Stimulated activated CD4-positive, alpha-beta T cell treated with anti-CD3 and anti-CD28 coated beads, Interleukin-15, amount 100 ng/mL, for 24 hours (primary cell): ENCODE results near the gene RGS3.
A peak's percentile ranks its signal among the peaks of the same experiment; 100 is the strongest.
"Not testable (repeated sequence)": the region's sequence is repeated elsewhere in the genome, so short reads cannot be mapped to it uniquely, and the experiment has no call there.

Experiments
- DNase-seq: peaks from one replicate; pipeline ENCODE4 v3.0.0-alpha.2; 2020

Gene RGS3

GRCh38 chr9:113467183-113467582 lies 3.7 kb downstream of the RGS3 start:
- DNase-seq: no peak

DNA sequence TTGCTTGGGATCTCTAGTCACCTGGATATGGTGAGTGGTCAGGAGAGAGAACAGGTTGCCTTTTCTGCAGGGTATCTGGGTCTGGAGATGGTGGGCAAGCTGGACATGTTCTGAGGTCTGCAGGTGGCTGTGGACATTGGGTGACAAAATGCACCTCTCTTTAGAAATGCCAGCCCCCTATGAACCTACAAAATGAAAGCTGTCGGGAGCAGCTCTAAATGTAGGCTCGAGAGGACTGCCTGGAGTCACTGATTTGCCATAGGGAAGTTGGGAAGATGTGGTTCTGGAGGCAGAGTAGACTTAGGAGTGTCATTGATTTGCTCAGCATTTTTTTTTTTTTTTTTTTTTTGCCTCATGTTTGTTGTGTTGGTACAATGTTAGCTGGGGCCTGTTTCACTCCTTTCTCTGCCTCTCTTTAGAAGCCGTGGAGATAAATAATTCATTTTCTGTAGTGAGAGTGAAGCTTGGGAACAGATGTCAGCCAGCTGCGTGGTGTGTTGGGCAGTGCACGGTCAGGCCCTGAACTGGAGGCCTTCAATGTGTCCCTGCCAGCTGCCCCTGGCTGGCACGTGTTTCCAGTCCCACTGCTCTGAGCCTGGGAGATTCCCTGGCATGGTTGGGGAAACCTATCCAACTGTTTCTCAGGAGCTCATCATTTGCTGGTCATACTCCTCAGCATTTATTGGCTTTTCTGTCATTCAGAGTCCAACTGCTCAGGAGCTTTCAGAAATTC lies 5.4 kb downstream of the RGS3 start:
- no peak for DNase-seq

DNA sequence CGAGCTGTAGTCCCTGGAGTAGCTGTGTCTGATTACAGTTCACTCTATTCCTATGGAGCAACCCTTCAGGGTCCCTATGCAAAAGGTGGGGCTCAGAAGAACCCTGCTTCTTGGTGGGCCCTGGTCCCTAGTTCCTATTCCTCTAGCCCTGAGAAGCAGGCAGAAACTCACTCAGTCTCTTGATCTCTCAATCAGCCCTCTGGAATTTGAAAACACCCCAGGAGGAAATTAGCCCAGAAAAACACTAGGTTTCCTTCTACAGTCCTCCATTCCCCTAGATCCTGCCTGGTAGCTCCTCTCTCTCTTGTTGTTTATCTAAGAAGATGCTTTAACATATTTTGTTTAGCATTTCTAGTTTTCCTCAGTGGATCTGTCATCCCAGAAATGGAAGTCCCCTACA lies 7.6 kb downstream of the RGS3 start:
- no peak for DNase-seq

GRCh38 chr9:113471566-113471965 lies 8.0 kb downstream of the RGS3 start:
- DNase-seq: no peak

DNA sequence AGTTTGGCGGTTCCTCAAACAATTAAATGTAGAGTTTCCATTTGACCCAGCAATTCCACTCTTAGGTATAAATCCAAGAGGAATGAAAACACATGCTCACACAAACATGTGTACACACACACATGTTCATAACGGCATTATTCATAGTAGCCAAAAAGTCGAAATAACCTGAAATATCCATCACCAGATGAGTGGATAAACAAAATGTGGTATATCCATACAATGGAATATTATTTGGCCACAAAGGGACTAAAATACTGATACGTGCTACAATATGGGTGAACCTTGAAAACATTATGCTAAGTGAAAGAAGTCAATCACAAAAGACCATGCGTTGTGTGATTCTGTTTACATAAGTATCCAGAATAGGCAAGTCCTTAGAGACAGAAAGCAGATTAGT lies 8.7 kb downstream of the RGS3 start:
- no peak for DNase-seq

- DNase-seq: no peak
Observed at GRCh38 chr9:113474360-113475028, 11.0 kb downstream of the RGS3 start.

DNA sequence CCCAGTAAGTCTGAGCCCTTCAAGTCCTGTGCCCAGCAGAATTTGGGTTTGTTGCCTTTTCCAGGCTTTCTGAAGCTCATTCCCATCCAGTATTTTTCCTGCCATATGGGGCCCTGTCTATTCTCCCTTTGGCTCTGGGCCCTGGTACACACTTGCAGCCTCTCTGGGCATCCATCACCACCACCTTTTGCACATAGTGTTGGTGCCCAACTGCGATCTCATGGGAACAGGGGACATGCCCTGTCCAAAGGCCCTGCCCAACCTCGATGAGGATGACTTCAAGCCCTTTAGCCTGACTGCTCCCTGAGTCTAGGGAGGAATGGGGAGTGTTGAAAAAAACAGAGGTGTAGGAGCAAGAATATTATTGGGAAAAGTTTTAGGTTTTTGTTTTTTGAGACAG lies 11.5 kb downstream of the RGS3 start:
- no peak for DNase-seq

DNA sequence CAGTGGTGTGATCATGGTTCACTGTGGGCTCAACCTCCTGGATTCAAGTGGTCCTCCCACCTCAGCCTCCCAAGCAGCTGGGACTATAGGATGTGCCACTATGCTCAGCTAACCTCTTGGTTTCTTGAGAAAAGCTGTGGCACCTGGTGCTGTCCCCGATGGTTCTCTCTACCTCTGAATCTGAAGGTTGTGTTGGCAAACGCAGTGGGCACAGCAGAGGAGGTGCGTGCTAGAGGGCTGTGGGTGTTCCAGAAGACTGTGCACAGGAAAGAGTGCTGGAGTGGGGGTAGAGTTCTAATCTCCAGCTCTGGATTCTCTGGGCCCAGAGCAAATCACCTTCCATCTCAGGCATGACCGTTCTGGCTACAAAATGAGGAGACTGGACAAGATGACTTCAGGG lies 12.5 kb downstream of the RGS3 start:
- no peak for DNase-seq

DNA sequence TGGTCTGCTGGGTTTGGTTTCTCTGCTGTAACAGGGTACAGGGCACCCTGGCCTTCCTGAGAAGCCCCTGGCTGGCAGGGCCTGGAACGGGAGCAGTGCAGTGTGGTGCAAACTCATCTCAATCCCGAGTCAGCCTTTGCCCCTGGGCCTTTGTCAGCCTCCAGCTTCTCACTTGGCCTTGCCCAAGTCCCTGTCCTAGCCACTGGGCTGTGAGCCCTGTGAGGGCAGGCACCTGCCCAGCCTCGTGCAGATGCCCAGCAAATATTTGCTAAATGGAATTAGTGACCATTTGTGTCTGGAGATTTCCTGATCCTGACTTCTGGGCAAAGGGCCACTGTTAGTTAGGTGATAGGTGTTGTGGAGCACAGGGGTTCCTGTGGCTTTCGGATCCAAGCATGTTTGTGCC lies 13.0 kb downstream of the RGS3 start:
- no peak for DNase-seq

DNA sequence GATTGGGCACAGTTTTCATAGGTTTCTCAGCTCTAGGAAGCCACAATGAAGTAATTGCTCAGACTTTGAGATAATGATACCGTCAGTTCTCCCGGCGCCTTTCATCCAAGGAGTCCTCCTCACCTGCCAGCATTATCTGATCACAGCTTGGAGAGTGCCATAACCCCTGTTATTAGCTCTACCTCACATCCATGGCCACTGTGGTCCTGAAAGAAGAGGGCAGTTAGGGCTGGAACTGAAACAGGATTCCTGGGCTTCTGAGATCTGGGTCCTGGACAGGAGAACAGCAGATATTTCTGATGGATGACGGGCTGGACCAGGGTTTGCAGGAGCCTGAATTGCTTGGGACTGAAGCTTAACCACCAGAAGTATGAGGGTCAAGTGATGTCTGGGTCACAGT lies 13.5 kb downstream of the RGS3 start:
- no peak for DNase-seq

DNA sequence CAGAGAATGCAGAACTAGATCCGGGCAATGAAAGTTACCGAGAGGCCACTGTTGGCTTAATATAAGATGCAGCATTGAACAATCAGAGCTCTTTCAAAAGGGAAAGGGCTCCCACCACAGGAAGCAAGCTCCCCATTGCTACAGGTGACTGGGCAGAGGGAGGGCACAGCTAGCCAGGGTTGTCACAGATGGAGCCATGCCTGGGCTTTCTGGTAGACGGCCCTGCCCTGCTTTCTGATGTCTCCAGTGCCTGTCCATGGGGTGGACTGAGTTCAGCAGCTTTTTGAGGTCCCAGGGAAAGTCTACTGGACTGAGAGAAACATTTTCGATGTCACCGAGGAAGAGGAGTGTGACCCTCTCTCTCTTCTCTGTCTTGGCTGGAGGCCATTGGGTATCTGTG lies 14.1 kb downstream of the RGS3 start:
- no peak for DNase-seq

- DNase-seq: peak; percentile 45
Observed at GRCh38 chr9:113479174-113479621, 15.7 kb downstream of the RGS3 start.

DNA sequence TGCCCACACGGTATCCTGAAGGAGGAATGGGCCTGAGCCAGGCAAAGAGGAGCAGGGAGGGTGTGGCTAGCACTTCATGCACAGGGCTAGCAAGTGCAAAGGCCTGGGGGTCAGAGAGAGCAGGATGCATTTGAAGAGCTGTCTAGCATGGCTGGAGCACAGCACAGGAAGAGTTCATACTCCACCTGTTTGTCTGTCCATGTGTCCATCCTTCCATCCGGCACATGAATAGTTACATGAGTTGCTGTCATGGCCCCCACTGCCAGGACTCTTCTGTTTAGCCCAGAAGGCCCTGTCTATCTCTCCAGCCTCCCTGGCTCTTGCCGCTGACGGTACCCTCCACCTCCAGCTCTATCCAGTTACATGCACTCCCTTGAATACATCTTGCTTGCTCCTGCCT lies 17.1 kb downstream of the RGS3 start:
- DNase-seq: no peak

- no peak for DNase-seq
Observed at GRCh38 chr9:113481176-113481787, 17.8 kb downstream of the RGS3 start.

GRCh38 chr9:113482341-113482740 lies 18.8 kb downstream of the RGS3 start:
- no peak for DNase-seq

GRCh38 chr9:113482991-113483675 lies 19.6 kb downstream of the RGS3 start:
- DNase-seq: no peak

- DNase-seq: no peak
Observed at GRCh38 chr9:113483676-113484257, 20.2 kb downstream of the RGS3 start.

DNA sequence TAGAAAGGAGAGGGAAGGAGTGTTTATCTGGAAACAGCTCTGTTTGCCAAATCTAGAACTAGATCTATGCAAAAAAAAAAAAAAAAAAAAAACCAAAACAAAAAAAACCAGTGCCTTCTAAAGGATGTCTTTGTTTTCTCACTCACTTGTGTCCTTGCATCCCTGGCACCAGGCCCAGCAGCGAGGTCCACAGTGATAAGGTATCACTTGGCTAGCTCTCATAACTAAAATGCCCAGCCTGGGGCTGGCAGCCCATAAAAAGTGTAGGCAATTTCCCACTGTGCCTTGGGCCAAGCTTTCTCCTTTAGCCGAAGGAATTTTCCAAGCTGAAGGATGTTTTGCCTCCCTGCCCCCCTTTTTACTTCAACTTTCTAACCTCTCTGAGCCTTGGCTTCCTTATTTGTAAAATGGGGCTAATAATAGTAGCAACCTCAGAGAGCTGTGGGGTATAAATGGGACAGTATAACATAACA lies 20.8 kb downstream of the RGS3 start:
- no peak for DNase-seq

DNA sequence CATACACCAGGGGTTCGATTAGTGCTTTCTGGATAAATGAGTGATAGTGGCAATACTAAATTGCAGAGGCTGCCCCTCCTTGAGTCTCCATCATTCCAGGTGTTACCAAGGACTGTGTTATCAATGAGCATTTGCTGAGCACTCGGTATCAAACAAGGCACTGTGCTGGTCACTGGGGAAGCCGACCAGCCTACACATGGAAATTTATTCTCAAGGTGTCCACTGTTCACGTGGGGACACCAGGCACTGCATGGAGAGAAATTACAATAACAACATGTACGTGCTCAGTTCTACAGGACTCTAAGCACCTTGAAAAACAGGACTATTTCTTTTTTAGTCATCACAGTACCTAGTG lies 22.2 kb downstream of the RGS3 start:
- DNase-seq: no peak

DNA sequence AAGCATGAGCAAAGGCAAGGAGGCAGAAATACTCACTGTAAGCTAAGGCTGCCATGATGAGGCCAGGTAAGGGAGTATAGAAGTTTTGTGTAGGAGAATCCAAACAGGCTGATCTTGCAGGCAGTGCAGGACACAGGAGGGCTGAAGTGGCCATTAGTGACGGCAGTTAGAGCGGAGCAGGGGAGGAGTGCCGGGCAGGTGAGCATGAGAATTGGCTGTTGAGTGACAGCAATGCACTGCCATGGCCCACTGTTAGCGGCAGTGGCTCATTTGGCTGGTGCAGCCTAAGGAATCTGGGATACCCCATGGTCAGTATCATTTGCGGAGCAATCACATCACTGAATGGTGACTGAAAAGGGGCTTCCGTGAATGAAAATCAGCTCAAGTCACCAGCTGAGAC lies 22.8 kb downstream of the RGS3 start:
- no peak for DNase-seq

DNA sequence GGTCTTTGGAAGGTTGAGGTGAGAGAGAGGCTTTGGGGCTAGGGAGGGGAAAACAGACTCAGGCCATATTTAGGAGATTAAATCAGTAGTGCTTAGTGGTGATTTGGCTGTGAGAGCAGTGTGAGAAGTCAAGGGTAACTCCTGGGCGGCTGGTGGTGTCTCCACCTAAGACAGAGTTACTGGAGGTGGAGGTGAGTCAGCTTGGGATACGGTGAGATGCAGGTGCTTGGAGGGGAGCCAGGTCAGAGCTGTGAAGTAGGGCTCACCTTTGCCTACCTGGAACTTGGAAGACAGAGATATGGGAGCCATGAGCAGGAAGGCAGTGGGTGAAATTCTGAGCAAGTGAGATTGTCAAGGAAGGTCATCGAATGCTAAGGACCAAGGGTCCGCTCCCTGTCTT lies 24.5 kb downstream of the RGS3 start:
- no peak for DNase-seq

DNA sequence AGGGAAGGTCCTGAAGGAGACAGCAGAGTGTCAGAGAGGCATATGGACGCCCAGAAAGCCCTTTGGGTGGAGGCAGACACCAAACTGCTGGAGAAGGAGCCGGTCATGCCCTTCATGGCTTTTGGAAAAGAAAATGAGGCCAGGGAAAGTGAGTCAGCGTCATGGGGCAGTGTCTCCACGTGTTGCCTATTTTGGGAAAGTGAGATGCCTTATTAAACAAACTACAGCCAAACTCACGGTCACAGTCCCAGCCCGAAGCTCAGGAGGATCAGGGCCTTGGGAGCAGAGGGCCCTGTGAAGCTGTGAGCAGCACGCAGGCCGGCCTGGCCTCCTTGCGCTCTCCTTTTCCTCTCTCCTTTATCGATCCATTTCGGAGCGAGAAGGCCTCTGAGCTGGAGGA lies 25.0 kb downstream of the RGS3 start:
- DNase-seq: no peak

- not testable (repeated sequence) for DNase-seq
Observed at GRCh38 chr9:113491147-113491546, 27.6 kb downstream of the RGS3 start.
